ENCODE results near the gene CTSH.

Gene CTSH

GRCh38 chr15:78990278-78990677 lies 45.4 kb upstream of the CTSH start:
- TF ChIP-seq, protein P1, sequence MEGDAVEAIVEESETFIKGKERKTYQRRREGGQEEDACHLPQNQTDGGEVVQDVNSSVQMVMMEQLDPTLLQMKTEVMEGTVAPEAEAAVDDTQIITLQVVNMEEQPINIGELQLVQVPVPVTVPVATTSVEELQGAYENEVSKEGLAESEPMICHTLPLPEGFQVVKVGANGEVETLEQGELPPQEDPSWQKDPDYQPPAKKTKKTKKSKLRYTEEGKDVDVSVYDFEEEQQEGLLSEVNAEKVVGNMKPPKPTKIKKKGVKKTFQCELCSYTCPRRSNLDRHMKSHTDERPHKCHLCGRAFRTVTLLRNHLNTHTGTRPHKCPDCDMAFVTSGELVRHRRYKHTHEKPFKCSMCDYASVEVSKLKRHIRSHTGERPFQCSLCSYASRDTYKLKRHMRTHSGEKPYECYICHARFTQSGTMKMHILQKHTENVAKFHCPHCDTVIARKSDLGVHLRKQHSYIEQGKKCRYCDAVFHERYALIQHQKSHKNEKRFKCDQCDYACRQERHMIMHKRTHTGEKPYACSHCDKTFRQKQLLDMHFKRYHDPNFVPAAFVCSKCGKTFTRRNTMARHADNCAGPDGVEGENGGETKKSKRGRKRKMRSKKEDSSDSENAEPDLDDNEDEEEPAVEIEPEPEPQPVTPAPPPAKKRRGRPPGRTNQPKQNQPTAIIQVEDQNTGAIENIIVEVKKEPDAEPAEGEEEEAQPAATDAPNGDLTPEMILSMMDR (IDR thresholded peaks at IDR 0.05; ENCODE audit: insufficient read depth, low read depth, low read length, missing control alignments) = no peak
- H3K4me3 ChIP-seq (ENCODE audit: low read depth, low read length) = no peak overlapping the region
- no peak for DNase-seq (ENCODE audit: low read depth)

DNA sequence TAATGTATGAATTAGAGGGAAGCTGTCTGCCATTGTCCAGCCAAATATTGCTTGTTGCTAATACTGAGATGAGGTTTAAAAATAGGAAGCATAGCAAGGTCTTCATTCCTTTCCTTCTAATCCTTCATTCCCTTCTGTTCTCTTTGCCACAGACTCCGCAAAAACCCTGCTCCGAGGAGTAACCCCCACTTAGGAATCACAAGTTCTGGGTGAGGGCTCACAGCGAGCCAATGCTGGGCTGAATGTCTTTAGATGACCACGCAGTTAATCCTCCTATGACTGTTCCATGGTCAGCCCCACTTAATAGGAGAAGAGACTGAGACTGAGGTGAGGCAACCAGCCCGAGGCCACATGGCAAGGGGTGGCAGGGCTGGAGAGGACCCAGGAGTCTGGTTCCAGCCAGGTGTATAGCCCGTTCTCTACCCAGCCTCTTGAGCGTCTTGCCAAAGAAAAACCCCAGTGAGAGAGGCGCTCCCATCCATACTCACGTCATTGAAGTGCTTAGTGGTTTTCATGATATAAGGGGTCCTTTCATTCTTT lies 44.9 kb upstream of the CTSH start:
- DNase-seq (ENCODE audit: low read depth) = no peak
- TF ChIP-seq, protein P1 (IDR thresholded peaks at IDR 0.05; ENCODE audit: insufficient read depth, low read depth, low read length, missing control alignments) = no peak
- no peak overlapping the region for H3K4me3 ChIP-seq (ENCODE audit: low read depth, low read length)

GRCh38 chr15:78988361-78988911 lies 43.6 kb upstream of the CTSH start:
- TF ChIP-seq, protein P1 (IDR thresholded peaks at IDR 0.05; ENCODE audit: insufficient read depth, low read depth, low read length, missing control alignments) = no peak
- H3K4me3 ChIP-seq (ENCODE audit: low read depth, low read length) = no peak overlapping the region
- peak; percentile 48 for DNase-seq (ENCODE audit: low read depth)

- H3K4me3 ChIP-seq (ENCODE audit: low read depth, low read length) = no peak overlapping the region
- TF ChIP-seq, protein P1 (IDR thresholded peaks at IDR 0.05; ENCODE audit: insufficient read depth, low read depth, low read length, missing control alignments) = no peak
- no peak for DNase-seq (ENCODE audit: low read depth)
Measured at GRCh38 chr15:78987556-78988360, 42.9 kb upstream of the CTSH start.

GRCh38 chr15:78985859-78986475 lies 41.1 kb upstream of the CTSH start:
- no peak for DNase-seq (ENCODE audit: low read depth)
- TF ChIP-seq, protein P1 (IDR thresholded peaks at IDR 0.05; ENCODE audit: insufficient read depth, low read depth, low read length, missing control alignments) = no peak

GRCh38 chr15:78984041-78984440 lies 39.2 kb upstream of the CTSH start:
- DNase-seq (ENCODE audit: low read depth) = no peak
- TF ChIP-seq, protein P1 (IDR thresholded peaks at IDR 0.05; ENCODE audit: insufficient read depth, low read depth, low read length, missing control alignments) = no peak
- H3K4me3 ChIP-seq (ENCODE audit: low read depth, low read length) = no peak overlapping the region

More at GRCh38 chr15:78985859-78986475, 41.1 kb upstream of the CTSH start:
- no peak overlapping the region for H3K4me3 ChIP-seq (ENCODE audit: low read depth, low read length)

All from GM12865 (cell line).